KOPT-K1 (cell line): Measurements from ENCODE around the gene RPS6KA1.

ENCODE experiments used
- H3K27ac ChIP-seq: fragments of 200-600 bp; sonication (generic); 2 replicates; pipeline ENCODE4 v1.5.1; 2016; ENCODE audit warnings: antibody characterized with exemption, mild to moderate bottlenecking, low read depth, low read length; ENCODE audit not compliant: poor library complexity, severe bottlenecking
- H3K36me3 ChIP-seq: fragments of 200-600 bp; sonication (generic); 2 replicates; pipeline ENCODE4 v1.5.1; 2017; ENCODE audit warnings: antibody characterized with exemption, mild to moderate bottlenecking, low read length, moderate library complexity; ENCODE audit not compliant: insufficient read depth
- H3K9me3 ChIP-seq: fragments of 200-600 bp; sonication (generic); 2 replicates; pipeline ENCODE4 v1.5.1; 2017; ENCODE audit warnings: antibody characterized with exemption, low read length, mild to moderate bottlenecking; ENCODE audit not compliant: insufficient read depth, poor library complexity, severe bottlenecking

The RPS6KA1 gene

DNA sequence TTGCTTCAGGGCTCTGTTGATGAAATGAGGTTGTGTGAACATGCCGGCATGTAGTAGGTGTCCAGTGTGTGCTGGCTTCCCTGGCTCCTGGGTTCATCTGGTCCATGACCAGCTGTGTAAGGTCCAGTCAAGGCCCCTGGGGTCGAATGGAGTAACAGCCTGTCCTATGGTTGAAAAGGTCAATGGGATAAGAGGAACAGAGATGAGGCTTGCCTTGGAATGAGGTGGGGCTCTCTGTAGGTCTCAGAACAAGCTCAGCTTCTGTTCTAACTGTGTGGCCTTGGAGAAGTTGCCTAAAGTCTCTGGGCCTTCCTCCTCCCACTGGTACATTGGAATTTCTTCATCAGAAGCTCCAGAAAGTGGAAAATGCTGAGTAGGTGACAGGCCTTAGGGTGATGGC, 26.6 kb downstream of the RPS6KA1 start:
- H3K27ac ChIP-seq, result no peak overlapping the region
- H3K9me3 ChIP-seq, result no peaks in the 10 kb centered on the region
- H3K36me3 ChIP-seq, result peaks cover 95% of the 10 kb centered on the region

DNA sequence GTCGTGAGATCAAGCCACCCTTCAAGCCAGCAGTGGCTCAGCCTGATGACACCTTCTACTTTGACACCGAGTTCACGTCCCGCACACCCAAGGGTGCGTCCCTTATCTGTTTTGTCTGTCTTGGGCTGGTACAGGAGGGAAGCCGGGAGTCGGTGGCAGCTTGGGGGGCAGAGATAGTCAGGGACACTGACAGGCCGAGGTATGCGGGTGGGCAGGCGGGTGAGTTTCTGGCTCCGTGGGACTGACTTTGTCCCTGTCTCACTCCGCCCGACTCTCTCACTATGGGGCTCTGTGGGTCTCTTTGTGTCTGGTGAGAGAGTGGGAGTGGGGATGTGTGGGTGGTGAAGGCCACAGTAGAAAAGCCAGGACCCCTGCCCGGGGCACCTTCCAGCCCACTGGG, 27.4 kb downstream of the RPS6KA1 start:
- H3K36me3 ChIP-seq, result peaks cover 94% of the 10 kb centered on the region
- no peaks in the 10 kb centered on the region for H3K9me3 ChIP-seq
- no peak overlapping the region for H3K27ac ChIP-seq

DNA sequence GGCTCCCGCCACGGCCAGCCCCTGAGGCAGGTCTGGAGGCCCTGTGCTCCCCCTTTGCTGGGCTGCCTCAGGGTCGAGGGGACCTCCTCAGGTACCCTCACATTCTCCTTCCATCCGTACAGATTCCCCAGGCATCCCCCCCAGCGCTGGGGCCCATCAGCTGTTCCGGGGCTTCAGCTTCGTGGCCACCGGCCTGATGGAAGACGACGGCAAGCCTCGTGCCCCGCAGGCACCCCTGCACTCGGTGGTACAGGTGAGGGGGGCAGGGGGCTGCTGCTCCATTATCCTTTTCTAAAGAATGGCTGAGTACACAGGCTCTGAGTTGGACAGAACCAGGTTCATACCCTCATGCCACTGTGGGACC, 29.1 kb downstream of the RPS6KA1 start:
- Histone ChIP-seq H3K9me3 (no peaks in the 10 kb centered on the region), H3K36me3 (peaks cover 96% of the 10 kb centered on the region), H3K27ac (no peak overlapping the region)

DNA sequence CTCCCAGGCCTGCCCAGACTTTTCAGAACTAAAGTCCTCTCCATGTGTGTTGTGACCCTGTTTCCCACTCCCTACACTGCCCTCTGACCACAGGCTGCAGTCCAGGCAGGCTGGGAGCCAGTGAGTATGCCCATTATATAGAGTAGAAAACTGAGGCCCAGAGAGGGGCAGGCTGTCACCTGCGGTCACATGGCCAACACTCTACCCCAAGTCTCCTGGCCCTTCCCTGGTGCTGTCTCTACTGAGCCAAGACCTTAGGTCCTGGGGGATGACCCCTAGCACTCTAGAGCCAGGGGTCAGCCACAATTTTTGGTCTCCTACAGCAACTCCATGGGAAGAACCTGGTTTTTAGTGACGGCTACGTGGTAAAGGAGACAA, 30.8 kb downstream of the RPS6KA1 start:
- Histone ChIP-seq H3K36me3 (peaks cover 93% of the 10 kb centered on the region), H3K27ac (no peak overlapping the region), H3K9me3 (no peaks in the 10 kb centered on the region)

DNA sequence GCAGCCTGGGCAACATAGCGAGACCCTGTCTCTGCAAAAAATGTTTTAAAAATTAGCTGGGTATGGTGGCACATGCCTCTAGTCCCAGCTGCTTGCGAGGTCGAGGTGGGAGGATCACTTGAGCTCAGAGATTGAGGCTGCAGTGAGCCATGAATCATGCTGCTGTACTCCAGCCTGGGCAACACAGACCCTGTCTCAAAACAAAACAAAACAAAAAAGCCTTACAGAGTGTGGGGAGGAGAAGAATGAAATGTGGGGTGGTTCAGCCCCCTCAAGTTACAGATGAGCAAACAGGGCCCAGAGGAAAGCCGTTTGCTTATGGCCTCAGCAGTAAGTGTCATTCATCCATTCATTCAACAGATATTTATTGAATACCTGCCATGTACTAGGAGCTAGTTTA, 40.7 kb downstream of the RPS6KA1 start:
- no peaks in the 10 kb centered on the region for H3K9me3 ChIP-seq
- H3K36me3 ChIP-seq, result peaks cover 96% of the 10 kb centered on the region
- no peak overlapping the region for H3K27ac ChIP-seq

DNA sequence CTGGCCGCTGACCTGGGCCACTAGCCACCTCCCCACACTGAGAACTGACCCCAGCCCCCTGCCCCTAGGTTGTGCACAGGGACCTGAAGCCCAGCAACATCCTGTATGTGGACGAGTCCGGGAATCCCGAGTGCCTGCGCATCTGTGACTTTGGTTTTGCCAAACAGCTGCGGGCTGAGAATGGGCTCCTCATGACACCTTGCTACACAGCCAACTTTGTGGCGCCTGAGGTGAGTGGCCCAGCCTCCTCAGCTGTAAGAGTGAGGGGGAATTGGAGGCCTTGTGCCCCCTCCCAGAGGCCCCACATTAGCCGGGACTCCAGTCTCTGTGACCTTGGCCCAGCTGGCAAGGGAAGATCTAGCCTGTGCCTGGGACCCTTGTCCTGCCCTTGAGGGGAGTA, 41.8 kb downstream of the RPS6KA1 start:
- H3K27ac ChIP-seq, result no peak overlapping the region
- peaks cover 94% of the 10 kb centered on the region for H3K36me3 ChIP-seq
- H3K9me3 ChIP-seq, result no peaks in the 10 kb centered on the region

DNA sequence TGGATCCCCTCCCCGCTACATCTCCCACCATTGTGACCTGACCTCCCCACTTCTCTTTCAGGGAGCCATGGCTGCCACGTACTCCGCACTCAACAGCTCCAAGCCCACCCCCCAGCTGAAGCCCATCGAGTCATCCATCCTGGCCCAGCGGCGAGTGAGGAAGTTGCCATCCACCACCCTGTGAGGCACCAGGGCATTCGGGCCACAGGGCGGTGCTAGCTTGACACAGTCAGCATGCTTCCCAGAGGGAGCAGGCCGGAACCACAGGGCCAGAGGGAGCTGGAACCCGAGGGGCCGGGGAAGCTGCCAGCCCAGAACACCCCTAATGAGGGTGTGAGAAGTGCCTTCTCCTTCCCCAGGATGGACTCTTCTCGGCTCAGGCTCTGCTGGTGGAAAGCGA, 44.5 kb downstream of the RPS6KA1 start:
- Histone ChIP-seq H3K27ac (no peak overlapping the region), H3K36me3 (peaks cover 70% of the 10 kb centered on the region), H3K9me3 (no peaks in the 10 kb centered on the region)

DNA sequence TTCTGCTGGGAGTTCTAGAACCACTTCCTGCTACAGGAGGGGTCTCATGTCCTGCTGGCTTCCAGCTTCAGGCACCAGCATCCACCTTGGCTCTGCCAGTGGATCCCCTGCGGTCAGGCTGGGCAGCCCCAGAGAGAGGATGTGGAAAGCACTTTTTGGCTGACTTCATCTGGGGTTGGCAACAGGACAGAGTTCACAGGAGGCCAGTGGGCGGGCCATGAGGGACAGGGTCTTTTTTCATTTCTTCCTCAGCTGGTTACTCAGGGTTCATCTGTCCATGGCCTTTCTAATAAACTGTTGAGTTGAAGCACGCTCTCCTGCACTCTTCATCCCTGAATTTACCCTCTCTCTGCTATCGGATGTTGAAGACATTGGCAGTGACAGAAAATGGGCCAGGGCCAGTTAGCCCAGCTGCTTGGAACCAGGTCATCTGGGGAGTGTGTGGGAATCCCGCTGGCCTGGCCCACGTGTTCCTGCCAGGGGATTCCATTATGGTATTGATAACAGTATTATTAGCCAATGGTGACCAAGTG, 45.2 kb downstream of the RPS6KA1 start:
- Histone ChIP-seq H3K9me3 (no peaks in the 10 kb centered on the region), H3K36me3 (peaks cover 62% of the 10 kb centered on the region), H3K27ac (no peak overlapping the region)

DNA sequence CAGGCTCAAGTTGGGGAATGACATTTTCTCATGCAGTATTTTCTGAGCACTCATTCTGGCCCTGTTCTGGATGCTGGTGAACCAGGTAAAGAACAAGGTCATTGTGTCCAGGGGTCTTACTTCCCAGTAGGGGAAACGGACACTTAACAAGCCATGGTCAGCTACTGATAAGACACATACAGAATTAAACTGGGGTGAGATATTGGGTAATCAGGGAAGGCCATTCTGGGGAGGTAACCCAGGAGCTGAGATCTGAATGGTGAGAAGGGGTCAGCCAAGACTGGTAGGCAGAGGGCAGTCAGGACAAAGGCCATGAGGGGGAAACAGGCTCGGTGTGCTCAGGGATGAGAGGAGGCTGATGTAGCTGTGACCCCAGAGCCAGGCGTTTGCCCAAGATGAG, 45.8 kb downstream of the RPS6KA1 start:
- H3K36me3 ChIP-seq, result peaks cover 57% of the 10 kb centered on the region
- H3K27ac ChIP-seq, result no peak overlapping the region
- no peaks in the 10 kb centered on the region for H3K9me3 ChIP-seq

DNA sequence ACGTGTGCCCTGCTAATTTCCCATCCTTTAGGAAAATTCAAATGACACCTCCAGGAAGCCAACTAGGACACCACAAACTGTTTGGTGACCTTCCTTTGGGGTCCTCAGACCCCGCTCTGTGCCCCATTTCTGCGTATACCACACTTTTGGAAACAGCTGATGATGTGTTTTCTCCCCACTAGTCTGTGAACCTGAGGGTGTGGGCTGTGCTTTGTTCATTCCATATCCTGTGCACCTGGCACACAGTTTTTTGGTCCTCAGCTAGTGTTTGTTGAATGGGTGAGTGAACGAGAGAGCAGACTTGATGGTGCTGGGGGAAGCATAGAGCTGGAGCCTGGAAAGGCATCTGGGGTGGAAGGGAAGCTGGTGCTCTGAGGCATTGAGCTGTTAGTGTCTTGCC, 48.6 kb downstream of the RPS6KA1 start:
- Histone ChIP-seq H3K27ac (no peak overlapping the region), H3K9me3 (no peaks in the 10 kb centered on the region), H3K36me3 (peaks cover 30% of the 10 kb centered on the region)

DNA sequence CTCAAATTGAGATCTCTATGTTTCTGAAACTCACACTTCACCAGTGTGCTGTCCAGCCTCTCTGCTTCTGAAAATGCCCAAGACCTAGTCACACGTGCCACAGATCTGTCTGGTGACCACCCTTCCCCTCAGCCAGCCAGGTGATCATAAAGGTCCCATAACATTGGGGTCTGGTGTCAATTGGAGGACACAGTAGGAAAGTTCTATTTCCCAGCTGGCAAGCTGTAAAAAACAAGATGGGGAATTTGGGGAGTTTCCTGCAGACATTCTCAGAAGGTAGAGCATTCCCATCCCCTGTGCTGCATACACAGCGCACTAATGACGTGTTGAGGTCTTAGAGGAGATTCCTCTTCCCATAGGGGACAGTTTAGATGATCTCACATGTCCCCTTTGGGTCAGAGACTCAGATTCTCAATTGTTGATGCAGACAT, 50.1 kb downstream of the RPS6KA1 start:
- Histone ChIP-seq H3K36me3 (peaks cover 15% of the 10 kb centered on the region), H3K9me3 (no peaks in the 10 kb centered on the region)

DNA sequence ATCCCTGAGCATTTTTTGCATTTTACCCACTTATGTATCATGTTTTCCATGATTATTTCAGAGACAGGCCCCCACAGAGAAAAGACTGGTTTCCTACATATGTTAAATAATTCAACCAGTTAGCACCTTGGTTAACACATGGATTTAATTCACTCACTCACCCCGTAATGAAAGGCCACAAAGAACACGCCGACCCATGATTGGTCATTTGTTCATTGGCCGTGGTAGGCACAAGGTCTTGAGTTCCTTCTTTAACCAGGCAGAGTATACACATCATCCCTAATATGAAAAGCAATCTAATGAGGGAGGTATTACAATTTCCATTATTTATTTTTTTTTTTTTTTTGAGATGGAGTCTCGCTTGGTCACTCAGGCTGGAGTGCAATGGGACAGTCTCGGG, 50.6 kb downstream of the RPS6KA1 start:
- Histone ChIP-seq H3K27ac (no peak overlapping the region), H3K36me3 (peaks cover 11% of the 10 kb centered on the region), H3K9me3 (no peaks in the 10 kb centered on the region)

More for the DNA sequence above, 50.1 kb downstream of the RPS6KA1 start:
- H3K27ac ChIP-seq, result no peak overlapping the region

DNA sequence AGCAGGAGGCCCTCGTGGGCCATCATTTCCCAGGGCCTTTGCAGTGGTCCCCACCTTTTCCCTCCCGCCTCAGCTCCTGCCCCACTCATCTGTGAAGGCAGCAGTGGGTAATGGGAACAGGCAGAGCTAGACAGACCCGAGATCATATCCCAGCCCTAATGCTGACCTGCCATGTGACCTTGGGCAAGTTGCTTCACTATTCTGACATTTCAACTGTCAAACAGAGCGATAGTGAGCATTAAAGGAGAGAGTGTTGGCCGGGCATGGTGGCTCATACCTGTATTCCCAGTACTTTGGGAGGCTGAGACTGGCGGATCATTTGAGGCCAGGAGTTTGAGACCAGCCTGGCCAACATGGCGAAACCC, 51.7 kb downstream of the RPS6KA1 start:
- H3K9me3 ChIP-seq, result no peaks in the 10 kb centered on the region
- H3K36me3 ChIP-seq, result no peaks in the 10 kb centered on the region
- H3K27ac ChIP-seq, result no peak overlapping the region

DNA sequence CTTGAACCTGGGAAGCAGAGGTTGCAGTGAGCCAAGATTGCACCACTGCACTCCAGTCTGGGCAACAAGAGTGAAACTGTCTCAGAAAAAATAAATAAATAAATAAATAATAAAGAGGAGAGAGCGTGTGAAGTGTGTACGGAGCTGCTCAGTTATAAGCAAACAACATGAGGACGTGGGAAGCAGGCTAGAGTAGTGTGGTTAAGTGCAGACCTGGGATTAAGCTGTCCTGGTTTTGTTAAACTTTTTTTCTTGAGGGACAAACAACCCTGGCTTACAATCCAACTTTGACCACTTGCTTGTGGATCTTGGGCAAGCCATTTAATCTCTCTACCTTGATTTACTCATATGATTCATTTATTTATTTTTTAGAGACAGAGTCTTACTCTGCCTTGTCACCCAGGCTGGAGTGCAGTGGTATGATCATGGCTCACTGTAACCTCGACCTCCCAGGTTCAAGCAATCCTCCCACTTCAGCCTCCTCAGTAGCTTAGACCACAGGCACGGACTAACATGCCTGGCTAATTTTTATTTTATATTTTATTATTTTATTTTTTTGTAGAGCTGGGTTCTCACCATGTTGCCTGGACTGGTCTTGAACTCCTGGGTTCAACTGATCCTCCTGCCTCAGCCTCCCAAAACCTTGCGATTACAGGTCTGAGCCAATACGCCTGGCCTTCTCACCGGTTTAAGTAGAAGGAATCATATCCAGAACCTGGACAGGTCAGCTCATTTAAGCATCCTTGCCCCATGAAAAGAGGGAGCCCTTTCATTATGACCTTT, 52.7 kb downstream of the RPS6KA1 start:
- H3K36me3 ChIP-seq, result no peaks in the 10 kb centered on the region
- no peaks in the 10 kb centered on the region for H3K9me3 ChIP-seq
- no peak overlapping the region for H3K27ac ChIP-seq

DNA sequence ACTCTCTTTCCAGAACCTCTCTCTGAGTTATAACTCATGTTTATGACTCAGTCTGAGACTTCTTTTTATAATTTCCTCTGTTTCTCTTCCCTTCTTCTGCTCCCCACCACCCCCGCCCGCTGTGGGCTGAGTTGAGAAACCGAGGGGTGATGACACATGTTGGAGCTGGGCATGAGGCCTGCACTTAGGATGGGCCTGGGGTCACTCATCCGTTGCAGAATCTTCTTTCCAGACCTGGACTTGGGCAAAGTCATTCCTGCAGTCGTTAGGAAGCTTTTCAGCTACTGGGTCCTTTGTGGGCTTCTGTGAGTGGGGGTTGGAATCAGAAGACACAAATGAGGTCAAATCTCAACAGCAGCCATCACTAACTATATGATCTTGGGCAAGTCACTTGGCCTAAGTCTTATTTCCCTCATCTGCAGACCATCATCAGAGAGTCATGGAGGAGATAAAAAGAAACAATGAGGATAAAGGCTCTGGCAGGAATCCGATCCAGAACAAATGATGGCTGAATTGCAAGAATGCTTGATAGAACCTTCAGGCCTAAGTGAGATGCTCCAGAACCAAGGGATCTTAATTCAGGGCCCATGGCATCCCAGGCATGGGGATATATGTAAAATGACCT, 53.4 kb downstream of the RPS6KA1 start:
- Histone ChIP-seq H3K36me3 (no peaks in the 10 kb centered on the region), H3K9me3 (no peaks in the 10 kb centered on the region), H3K27ac (no peak overlapping the region)
